NCI-H2107 treated with DMSO at 0.1 percent for 48 hours (cell line): ENCODE results near the gene BYSL.

Experiments
- DNase-seq: peaks from one replicate; lab custom pipeline; 2025; ENCODE audit not compliant: unreplicated experiment; lab: John Stamatoyannopoulos, UW

Gene BYSL

DNA sequence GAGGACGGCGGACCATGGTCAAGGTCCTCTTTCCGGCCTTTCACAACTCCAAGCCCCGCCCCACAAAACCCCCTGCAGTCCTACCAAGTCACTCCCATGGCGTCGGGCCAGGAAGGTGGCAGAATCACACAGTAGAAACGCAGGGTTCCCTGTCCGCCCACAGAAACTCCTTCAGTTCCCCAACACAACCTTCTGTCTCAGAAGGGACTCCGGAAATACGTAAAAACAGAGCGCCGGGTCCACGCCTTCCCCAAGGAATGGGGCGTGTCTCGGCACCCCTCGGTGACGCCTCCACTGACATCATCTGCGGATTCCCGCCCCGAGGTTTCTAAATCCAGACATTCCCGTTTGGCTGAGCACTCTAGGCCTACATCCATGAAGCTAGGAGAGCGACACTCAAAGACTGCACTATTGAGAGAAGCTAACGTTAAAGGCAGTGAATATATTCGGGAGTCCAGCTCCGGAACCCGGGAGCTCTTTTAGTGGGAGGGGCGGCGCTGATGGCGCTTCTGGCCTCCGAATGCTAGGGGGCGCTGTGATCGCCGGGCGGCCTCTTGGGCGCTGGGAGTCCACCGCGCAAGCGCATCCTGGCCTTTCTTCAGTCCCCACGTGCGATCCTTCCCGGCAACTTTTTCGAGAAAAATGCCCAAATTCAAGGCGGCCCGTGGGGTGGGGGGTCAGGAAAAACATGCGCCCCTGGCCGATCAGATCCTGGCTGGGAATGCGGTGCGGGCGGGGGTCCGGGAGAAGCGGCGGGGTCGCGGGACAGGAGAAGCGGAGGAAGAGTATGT lies at the start of gene BYSL, which contains the start of gene MED20:
BYSL (plus strand) TSS at position 579 of the 791 bp plus-strand sequence; CDS start at position 643, 64 bp downstream.
MED20 (minus strand) TSS at position 219 of the 791 bp plus-strand sequence; CDS start at position 98, 121 bp downstream.
- DNase-seq: peak; percentile 77

DNA sequence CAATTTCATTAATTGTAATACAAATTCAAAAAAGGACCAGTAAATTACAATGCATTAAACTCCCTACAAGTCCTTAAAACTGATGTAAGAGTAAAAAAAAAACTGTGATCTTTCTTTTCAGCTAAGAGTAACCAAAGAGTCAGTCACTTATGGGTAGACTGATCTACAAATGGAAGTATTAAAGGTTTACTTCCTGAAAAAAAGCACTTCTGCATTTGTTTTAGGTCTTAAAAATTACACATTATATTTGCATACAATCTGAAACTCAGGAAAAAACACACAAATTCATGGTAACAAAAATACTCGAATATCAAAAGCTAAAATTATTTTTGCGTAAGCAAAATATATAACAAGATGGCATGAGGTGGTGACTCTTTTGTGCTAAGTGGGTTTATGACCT lies 49.6 kb upstream of the BYSL start:
- DNase-seq: no peak

DNA sequence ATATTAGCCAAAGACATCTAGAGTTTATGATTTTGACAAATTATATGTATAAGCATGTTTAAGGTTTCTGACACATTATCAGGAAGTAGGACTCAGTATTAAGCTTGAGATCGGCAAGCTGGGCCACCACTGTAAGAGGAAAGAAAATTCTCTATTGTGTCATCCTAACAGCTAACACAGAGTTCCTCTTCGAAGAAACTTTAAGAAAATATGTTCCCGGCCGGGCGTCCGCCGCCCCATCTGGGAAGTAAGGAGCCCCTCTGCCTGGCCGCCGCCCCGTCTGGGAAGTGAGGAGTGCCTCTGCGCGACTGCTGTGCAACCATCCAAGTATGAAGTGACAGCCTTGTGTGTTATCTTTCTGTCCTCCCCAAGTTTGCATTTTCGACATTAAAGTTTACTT lies 49.2 kb upstream of the BYSL start:
- no peak for DNase-seq

- no peak for DNase-seq
Observed at GRCh38 chr6:41874741-41875140, 46.6 kb upstream of the BYSL start.

DNA sequence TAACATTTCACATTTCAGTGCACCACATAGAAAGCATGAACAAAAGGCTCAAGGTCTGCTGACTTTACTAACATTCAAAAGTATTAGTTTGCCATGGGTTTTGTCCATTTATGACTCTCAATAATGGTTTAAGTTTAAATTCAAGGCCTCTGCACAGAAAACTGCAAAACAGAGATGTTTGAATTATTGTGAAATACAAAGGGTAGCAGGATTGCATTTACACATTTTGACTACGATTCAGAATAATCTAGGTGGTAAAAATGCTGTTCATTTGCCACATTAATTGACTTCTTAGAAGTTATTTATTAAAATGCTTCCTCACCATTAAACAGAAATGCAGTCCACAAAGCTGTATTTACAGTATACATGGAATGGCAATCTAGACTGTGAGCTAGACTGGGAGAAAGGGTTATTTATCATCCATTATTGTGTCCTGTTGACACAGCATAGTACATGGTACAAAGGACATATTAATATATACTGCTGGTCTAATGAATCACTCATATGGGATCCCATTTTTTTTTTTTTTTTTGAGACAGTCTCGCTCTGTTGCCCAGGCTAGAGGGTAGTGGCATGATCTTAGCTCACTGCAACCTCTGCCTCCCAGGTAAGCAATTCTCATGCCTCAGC lies 44.1 kb upstream of the BYSL start:
- no peak for DNase-seq

- DNase-seq: no peak
Observed at GRCh38 chr6:41878246-41878645, 43.1 kb upstream of the BYSL start.

DNA sequence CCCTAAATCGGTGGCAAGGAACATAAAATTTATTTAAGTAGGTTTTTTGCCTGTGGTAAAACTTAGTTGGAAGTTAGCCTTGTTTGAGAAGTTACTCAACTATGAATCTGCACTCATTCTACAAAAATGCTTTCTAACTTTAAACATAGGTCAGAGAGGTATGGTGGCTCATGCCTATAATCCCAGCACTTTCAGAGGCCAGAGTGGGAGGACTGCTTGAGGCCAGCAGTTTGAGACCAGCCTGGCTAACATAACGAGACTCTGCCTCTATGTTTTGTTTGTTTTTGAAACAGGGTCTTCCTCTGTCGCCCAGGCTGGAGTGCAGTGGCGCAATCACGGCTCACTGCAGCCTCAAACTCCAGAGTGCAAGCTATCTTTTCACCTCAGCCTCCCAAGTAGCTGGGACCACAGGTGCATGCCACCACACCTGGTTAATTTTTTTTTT lies 42.3 kb upstream of the BYSL start:
- DNase-seq: no peak

GRCh38 chr6:41881506-41881905 lies 39.8 kb upstream of the BYSL start:
- DNase-seq: no peak

GRCh38 chr6:41884957-41885356 lies 36.3 kb upstream of the BYSL start:
- DNase-seq: no peak

GRCh38 chr6:41885930-41886329 lies 35.4 kb upstream of the BYSL start:
- no peak for DNase-seq

DNA sequence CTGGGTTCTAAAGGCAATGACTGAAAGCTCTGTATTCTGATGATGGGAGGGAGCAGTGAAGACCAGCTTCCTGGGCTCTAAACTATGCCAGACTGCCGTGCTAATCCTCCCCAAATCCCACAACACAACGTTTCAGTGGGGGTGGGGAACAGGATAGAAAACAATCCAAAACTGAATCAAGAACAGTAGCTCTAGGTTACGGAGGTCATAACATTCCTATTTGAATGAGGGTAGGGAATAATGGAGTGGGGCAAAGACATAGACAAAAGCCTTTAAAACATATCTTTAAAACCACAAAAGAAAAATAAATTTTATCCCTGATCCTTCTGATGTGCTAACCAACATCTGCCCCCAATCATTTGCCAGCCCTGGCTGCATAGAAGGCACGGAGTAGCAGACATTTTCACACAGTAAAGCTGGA lies 34.0 kb upstream of the BYSL start:
- no peak for DNase-seq

- no peak for DNase-seq
Observed at GRCh38 chr6:41892921-41893564, 28.3 kb upstream of the BYSL start.

DNA sequence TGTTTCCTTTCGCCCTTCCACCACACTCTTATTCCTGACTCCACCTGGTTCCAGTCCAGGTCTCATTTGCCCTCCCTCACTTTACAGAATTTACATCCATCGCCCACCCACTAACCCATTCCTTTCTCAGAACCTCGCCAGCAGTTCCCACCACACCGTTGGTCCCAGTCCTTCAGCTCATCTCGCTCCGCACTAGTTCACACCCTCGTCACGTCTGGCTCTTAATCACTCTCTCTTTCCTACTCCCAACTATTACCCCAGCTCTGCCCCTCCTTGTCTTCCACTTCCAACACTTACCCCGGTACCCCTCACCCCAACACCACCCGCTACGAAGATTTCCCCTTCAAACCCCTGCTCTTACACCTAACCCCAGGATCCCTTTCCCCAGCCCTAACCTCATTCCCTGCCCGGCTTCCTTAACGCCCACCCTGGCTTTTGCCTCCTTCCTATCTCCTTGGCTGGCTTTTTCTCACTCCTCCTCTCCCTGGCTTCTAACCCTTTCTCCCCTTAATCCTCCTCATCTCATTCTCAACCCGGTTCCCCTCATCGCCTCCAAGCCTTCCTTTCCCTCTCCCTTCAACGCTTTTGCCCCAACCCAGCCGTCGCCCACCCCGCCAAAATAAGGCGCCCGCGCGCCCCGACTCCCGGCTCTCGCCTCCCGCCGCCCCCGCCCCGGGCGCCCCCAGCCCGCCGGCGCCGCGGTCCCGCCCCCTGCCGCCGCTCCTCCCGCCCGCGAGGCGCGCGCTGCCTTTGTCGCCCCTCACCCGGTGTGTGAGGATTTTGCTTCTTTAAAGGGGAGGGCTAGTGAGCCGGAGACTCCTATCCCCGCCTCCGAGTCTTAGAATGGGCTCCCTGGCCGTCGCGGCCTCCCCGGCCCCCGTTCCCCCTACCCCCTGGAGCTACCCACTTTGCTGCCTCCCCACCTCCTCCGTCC lies 26.7 kb upstream of the BYSL start:
- DNase-seq: no peak

DNA sequence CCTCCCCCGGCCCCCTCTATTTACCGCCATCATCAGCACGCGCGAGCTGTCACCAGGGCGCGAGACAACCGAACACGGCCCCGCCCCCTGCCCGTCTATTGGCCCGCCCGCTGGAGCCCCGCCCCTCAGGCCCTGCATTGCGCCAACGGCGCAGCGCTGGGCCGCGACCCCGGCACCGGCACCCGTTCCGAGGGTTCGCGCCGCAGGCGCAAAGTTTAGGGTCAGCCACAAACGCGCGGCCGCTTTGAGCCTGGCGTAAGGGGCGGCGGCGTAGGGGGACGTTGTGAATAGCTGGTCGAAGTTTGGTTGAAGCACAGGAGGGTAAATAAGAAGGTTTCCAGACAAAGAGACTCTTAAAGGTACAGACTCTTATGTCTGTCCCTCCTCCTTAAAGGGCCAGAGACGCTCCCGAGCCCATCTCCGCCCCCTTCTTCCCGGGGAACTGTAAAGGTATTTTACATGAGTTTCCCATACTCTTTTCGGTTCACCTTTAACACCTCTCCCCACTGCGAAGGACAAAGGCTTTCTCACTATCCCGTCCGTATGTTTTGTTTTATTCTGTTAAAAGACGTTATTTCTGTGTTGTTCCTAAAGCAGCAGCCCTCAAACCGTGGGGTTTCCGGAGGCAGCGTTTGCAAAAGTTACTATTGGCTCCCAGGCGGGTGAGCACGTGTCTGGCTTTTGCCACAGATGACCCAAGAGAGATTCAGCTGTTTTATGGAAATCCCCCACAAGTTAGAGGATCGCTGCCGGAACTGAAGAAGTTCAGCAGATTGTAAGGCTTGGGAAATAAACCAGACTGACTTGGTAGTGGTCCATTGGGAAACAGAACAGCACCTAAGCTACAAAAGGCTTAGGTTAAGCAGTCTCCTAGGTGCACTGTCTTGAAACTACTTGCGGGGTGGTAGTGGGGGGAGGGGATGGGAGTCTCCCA lies 25.7 kb upstream of the BYSL start, which contains the start of gene USP49:
USP49 (minus strand) TSS at position 76 of the 934 bp plus-strand sequence. CDS start 88,392 bp downstream, outside the sequence.
- peak; percentile 57 for DNase-seq

DNA sequence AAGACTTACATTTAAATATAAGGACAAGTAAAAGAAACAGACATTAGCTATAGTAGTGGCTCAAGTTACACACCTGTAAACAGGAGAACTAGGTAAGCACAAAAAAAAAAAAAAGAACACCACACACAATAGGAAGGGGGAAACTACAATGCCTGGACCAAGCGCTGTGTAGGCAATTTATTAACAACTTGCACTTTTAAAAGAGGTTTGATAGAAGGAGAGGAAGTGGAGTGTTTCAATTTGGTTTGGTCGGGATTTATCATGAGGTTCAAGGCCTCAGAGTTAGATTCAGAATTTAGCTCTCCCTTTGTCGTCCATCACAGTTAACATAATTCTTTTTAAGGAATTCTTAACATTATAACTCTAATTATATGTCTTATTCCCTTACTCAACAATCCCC lies 25.0 kb upstream of the BYSL start:
- DNase-seq: peak; percentile 3

GRCh38 chr6:41900861-41901260 lies 20.4 kb upstream of the BYSL start:
- no peak for DNase-seq

DNA sequence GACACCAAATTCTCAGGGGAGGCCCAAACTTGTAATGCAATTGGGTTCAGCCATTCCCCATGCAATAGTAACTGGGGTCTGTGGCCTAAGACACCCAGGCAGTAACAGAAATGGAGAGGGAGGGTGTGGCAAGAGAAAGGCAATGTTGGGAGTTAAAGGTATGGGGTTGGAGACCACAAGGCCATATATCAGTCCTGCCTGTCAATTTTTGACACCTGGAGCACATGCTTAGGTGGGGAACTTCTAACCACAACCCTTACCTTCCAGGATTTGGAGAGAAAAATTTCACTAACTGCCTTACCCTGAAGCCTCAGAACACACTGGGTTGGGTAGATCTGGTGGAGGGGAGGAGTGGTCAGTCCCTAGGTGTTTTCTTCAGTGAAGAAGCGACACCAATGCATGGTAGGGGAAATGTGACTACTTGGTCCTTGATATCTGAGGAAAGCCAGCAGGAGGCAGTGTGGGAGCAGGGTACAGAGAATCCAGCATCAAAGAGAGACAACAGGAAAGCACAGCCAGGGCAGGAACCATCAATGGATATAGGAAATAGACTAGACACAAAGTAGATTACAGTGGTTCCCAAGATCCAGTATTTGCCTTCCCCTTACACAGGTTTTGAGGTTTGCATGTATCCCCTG lies 19.3 kb upstream of the BYSL start:
- no peak for DNase-seq

GRCh38 chr6:41909727-41910126 lies 11.6 kb upstream of the BYSL start:
- no peak for DNase-seq

GRCh38 chr6:41914343-41914742 lies 7.0 kb upstream of the BYSL start:
- no peak for DNase-seq
